Erythroblast (primary cell): ENCODE results near the gene BEST4.

Experiments used
- GATA1 ChIP-seq: IDR thresholded peaks from 2 replicates; pipeline ENCODE4 v1.6.1; 2011; ENCODE audit warnings: low read depth, mild to moderate bottlenecking, control low read depth, low read length, moderate library complexity
- POLR2A ChIP-seq: IDR thresholded peaks from 2 replicates; pipeline ENCODE4 v1.6.1; 2011; ENCODE audit warnings: mild to moderate bottlenecking, low read length

- TF ChIP-seq POLR2A (no peak), GATA1 (no peak)
These were observed 27.1 kb downstream of the BEST4 start for GRCh38 chr1:44760876-44761275.
